Stimulated activated CD4-positive, alpha-beta T cell treated with anti-CD3 and anti-CD28 coated beads, Interleukin-2, amount 100 ng/mL, for 24 hours (primary cell): ENCODE results near the gene TTLL9.
"Not testable (repeated sequence)": the region's sequence is repeated elsewhere in the genome, so short reads cannot be mapped to it uniquely, and the experiment has no call there.

ENCODE experiments used
- DNase-seq, 2 donors: peaks; one replicate each; pipeline ENCODE4 v3.0.0-alpha.2; 2020

TTLL9 gene

GRCh38 chr20:31921480-31921879 is 51.0 kb downstream of the TTLL9 start:
- not testable (repeated sequence) for DNase-seq

GRCh38 chr20:31922181-31922580 is 51.7 kb downstream of the TTLL9 start:
- no peak for DNase-seq

GRCh38 chr20:31922588-31922987 is 52.2 kb downstream of the TTLL9 start:
- no peak for DNase-seq

- DNase-seq = no peak
Measured at GRCh38 chr20:31923388-31924331, 53.2 kb downstream of the TTLL9 start.

GRCh38 chr20:31924561-31924960 is 54.1 kb downstream of the TTLL9 start:
- DNase-seq = no peak

- no peak for DNase-seq
Measured at GRCh38 chr20:31925631-31926030, 55.2 kb downstream of the TTLL9 start.

- DNase-seq = no peak
Measured at GRCh38 chr20:31926493-31926892, 56.1 kb downstream of the TTLL9 start.

GRCh38 chr20:31927627-31928159 is 57.3 kb downstream of the TTLL9 start:
- DNase-seq = no peak

GRCh38 chr20:31929631-31930030 is 59.2 kb downstream of the TTLL9 start:
- not testable (repeated sequence) for DNase-seq

GRCh38 chr20:31930779-31931178 is 60.3 kb downstream of the TTLL9 start:
- DNase-seq = no peak

- no peak for DNase-seq
Measured at GRCh38 chr20:31933698-31934097, 63.3 kb downstream of the TTLL9 start.

- DNase-seq = no peak
Measured at GRCh38 chr20:31934491-31934890, 64.1 kb downstream of the TTLL9 start.

- DNase-seq = no peak
Measured at GRCh38 chr20:31934968-31935764, 64.7 kb downstream of the TTLL9 start.

- DNase-seq = no peak
Measured at GRCh38 chr20:31936420-31936819, 66.0 kb downstream of the TTLL9 start.

GRCh38 chr20:31937820-31938219 is 67.4 kb downstream of the TTLL9 start:
- DNase-seq = no peak

GRCh38 chr20:31939661-31940060 is 69.2 kb downstream of the TTLL9 start:
- no peak for DNase-seq

GRCh38 chr20:31943052-31943471 is 72.6 kb downstream of the TTLL9 start:
- DNase-seq = no peak

- no peak for DNase-seq
Measured at GRCh38 chr20:31945319-31945718, 74.9 kb downstream of the TTLL9 start.

GRCh38 chr20:31945785-31946184 is 75.4 kb downstream of the TTLL9 start:
- no peak for DNase-seq

- no peak for DNase-seq
Measured at GRCh38 chr20:31948008-31948407, 77.6 kb downstream of the TTLL9 start.

GRCh38 chr20:31949877-31950646 is 79.6 kb downstream of the TTLL9 start:
- no peak for DNase-seq

GRCh38 chr20:31951203-31951529 is 80.7 kb downstream of the TTLL9 start:
- DNase-seq = no peak
